EL (cell line): ENCODE measurements around the gene MAGEB17.

ENCODE experiments used
- DNase-seq: peaks from one replicate; pipeline ENCODE4 v3.0.0-alpha.2; 2016

The MAGEB17 gene

GRCh38 chrX:16212436-16212835 is 45.2 kb downstream of the MAGEB17 start:
- DNase-seq, result no peak

DNA sequence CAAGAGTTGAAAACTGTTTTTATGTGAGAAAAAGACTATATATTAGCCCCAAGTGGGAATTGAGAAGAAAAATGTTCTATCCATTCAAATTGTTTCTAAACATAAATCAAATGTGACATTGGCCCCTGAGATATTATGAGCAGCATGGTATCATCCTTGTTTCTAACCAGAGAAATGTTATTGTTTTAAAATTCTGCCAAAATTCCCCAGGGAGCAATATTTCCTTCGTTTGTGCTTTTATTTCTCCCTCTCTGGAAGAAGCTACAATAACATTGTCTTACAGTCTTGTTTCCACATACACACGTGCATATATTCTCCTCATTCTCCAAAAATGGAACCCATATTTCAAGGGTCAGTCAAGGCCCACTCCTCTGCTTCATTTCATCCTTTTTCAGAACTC is 46.7 kb downstream of the MAGEB17 start:
- no peak for DNase-seq

GRCh38 chrX:16215660-16216059 is 48.4 kb downstream of the MAGEB17 start:
- DNase-seq, result no peak
